ENCODE data around the gene CARD11.

DNA sequence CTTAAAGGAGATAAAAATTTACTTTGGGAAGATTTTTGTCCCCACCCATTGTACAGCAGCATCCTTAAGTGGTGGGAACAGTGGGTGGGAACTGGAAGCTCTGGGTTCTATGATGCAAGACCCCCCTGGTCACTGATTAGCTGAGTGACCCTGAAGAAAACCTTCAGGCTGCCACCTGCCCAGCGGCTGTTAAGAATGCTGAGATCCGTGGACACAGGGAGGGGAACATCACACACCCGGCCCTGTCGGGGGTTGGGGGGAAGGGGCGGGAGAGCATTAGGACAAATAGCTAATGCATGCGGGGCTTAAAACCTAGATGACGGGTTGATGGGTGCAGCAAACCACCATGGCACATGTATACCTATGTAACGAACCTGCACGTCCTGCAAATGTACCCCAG is 14.5 kb downstream of the CARD11 start:
- no peak for TF ChIP-seq POLR2A (IDR thresholded peaks at IDR 0.05; ENCODE audit: low read depth, low read length)
- no peak for TF ChIP-seq TAF1 (IDR thresholded peaks at IDR 0.05; ENCODE audit: borderline replicate concordance, low read depth, low read length)
- TF ChIP-seq POLR2AphosphoS5 (IDR thresholded peaks at IDR 0.05; ENCODE audit: low read depth, low read length) = no peak

All from GM12892 (cell line).